Measurements from ENCODE around the gene SRC. TPM values are rescaled to one million over a fixed set of nuclear protein-coding genes. Genes with fewer than 3 reads are reported as not detected.

Gene SRC
- total RNA-seq, 2 donors from 2014 or later, result 25.9 to 35.3 TPM

DNA sequence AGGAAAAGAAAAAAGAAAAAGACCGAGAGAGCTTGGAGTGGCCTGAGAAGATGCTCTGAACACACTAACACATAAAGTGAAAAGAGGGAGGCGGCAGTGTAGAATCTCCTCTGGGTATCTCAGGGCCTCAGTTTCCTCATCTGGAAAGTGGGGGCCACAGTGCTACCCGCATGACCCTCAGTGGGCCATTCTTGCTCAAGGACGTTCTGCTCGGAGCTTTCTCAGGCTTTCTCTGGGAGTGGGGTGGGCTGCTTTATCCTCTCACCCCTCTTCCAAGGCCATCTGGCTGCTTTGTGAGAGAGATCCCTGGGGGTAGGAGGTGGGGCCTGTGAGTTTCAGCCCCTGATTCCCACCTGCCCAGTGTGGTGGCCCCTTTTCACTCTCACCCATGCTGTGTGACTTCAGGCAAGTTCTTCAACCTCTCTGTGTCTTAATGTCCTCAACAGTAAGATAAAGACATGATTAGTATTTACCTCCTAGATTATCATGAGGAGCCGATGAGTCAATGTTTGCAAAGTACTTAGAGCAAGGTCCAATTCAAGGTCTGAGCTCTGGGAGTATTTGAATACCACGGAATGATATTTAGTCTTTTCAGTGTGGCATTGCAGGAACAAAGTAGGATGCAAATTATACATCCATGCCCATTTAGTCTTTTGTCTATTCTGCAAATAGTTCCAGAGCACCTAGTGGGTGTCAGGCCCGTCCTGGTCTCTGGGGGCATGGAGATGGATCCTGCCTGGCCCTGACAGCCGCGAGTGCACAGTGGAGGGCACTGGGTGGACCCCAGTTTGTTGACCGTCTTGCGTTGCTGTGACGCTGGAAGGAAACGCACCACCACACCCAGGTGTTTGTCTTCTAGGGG lies 34.3 kb downstream of the SRC start:
- intact Hi-C loops (cut with DNase I), result loop anchor here (5.0 kb wide), 1 partner anchor 33 kb away; the partner anchor contains the start of gene SRC
- Histone ChIP-seq H3K27me3 (no peaks in the 10 kb centered on the region), H3K9me3 (no peaks in the 10 kb centered on the region), H3K27ac (no peak overlapping the region), H3K4me1 (peaks cover 36% of the 10 kb centered on the region), H3K4me3 (no peak overlapping the region), H3K36me3 (replicated peaks in 1 of 2; ENCODE audit: insufficient read depth in 1 of 2, low read depth in 2 of 2) (no peaks in the 10 kb centered on the region)
- ATAC-seq (peak; percentile 63), DNase-seq (peak in 1 of 4 donors; percentile 8)
- TF ChIP-seq, protein P1, sequence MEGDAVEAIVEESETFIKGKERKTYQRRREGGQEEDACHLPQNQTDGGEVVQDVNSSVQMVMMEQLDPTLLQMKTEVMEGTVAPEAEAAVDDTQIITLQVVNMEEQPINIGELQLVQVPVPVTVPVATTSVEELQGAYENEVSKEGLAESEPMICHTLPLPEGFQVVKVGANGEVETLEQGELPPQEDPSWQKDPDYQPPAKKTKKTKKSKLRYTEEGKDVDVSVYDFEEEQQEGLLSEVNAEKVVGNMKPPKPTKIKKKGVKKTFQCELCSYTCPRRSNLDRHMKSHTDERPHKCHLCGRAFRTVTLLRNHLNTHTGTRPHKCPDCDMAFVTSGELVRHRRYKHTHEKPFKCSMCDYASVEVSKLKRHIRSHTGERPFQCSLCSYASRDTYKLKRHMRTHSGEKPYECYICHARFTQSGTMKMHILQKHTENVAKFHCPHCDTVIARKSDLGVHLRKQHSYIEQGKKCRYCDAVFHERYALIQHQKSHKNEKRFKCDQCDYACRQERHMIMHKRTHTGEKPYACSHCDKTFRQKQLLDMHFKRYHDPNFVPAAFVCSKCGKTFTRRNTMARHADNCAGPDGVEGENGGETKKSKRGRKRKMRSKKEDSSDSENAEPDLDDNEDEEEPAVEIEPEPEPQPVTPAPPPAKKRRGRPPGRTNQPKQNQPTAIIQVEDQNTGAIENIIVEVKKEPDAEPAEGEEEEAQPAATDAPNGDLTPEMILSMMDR (IDR thresholded peaks at IDR 0.05), result no peak
- TF ChIP-seq POLR2A (IDR thresholded peaks at IDR 0.05), result no peak
- WGBS, 2 donors, result 64 to 65% methylated on average over 14 of the region's 14 CpGs

DNA sequence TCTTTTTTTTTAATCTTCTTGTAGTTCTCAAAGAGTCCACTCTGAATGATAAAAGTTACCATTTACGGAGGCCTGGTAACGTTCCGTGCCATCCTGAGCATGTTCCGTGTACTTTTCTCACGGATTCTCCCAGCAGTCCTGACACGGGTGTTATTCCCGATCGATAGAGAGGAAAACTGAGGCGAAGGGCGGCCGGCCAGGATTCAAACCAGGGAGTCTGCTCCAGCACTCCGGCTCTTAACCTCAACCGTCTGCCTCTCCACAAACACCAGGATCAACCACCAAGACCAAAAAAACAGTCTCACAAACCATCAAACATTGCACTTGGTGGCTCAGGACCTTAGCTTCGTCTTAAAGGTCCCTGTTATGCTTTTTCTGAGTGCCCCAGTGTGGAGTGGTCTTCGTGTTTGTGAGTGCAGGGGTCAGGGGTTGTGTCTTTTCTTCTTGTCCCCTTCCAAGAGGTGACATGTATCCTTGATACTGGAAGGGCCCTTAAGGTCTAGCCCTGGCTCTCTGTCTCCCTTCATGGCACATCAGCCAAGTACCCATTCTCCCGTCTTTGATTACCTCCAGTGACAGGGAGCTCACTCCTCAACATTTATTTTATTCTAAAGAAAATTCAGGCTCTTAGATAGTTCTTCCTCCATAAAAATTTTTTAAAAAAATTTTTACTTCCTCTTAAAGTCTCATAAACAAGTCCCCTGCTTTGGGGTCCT lies 35.1 kb downstream of the SRC start:
- Histone ChIP-seq H3K27me3 (no peaks in the 10 kb centered on the region), H3K27ac (no peak overlapping the region), H3K9me3 (no peaks in the 10 kb centered on the region), H3K4me1 (peaks cover 36% of the 10 kb centered on the region), H3K4me3 (no peak overlapping the region), H3K36me3 (replicated peaks in 1 of 2; ENCODE audit: insufficient read depth in 1 of 2, low read depth in 2 of 2) (peaks cover 2% of the 10 kb centered on the region in 2 donors)
- intact Hi-C loops (cut with DNase I), result loop anchor here (5.0 kb wide), 1 partner anchor 34 kb away; the partner anchor contains the start of gene SRC
- 86 to 89% methylated on average over 16 of the region's 16 CpGs for WGBS, 2 donors
- TF ChIP-seq, protein P1 (IDR thresholded peaks at IDR 0.05), result no peak
- TF ChIP-seq POLR2A (IDR thresholded peaks at IDR 0.05), result no peak
- ATAC-seq, result no peak
- DNase-seq, result peak in 1 of 4 donors; percentile 3

DNA sequence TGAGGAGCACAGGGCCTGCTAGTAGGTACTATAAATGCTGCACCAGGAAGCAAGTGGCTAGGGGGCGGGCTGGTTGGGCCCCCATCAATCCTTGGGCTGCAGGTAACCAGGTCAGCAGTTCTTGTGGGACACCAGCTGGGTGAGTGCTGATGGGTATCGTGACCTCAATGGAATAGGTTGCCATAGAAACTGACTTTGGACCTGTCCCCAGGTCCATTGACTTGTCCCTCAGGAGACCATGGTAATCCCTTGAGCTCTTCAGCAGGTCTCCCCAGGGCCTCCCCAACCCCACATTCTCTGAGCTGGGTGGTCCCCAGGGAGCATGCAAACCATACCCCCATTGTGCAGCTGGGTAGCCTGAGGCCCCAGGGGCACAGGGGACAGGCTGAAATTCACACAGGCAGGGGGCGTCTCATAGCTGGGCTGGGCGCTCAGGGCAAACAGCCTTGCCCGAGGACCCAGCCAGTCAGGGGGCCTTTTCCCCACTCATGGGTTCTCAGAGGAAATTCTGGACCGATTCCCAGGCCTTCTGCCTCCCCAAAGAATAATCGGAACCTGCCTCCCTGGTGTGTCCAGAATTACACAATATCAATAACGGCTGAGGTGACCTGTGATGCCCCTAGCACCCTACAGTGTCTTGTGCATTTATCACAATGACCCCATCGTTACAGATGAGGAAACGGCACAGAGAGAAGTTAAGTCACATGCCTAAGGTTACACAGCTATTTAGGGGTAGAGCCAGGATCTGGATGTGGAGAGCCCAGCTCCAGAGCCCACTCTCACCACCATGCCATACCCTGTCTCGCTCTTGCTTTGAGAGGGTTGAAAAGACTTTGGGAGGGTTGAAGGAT lies 35.9 kb downstream of the SRC start:
- ATAC-seq (no peak), DNase-seq (peak in 1 of 4 donors; percentile 8)
- Histone ChIP-seq H3K36me3 (replicated peaks in 1 of 2; ENCODE audit: insufficient read depth in 1 of 2, low read depth in 2 of 2) (peaks cover 2 to 4% of the 10 kb centered on the region in 2 donors), H3K9me3 (no peaks in the 10 kb centered on the region), H3K27me3 (no peaks in the 10 kb centered on the region), H3K4me3 (no peak overlapping the region), H3K4me1 (peaks cover 36% of the 10 kb centered on the region), H3K27ac (no peak overlapping the region)
- WGBS, 2 donors, result 74 to 80% methylated on average over 3 to 11 of the region's 11 CpGs
- TF ChIP-seq POLR2A (IDR thresholded peaks at IDR 0.05), result no peak
- TF ChIP-seq, protein P1 (IDR thresholded peaks at IDR 0.05), result no peak
- intact Hi-C loops (cut with DNase I), result loop anchor here (5.0 kb wide), 1 partner anchor 35 kb away; the partner anchor contains the start of gene SRC

DNA sequence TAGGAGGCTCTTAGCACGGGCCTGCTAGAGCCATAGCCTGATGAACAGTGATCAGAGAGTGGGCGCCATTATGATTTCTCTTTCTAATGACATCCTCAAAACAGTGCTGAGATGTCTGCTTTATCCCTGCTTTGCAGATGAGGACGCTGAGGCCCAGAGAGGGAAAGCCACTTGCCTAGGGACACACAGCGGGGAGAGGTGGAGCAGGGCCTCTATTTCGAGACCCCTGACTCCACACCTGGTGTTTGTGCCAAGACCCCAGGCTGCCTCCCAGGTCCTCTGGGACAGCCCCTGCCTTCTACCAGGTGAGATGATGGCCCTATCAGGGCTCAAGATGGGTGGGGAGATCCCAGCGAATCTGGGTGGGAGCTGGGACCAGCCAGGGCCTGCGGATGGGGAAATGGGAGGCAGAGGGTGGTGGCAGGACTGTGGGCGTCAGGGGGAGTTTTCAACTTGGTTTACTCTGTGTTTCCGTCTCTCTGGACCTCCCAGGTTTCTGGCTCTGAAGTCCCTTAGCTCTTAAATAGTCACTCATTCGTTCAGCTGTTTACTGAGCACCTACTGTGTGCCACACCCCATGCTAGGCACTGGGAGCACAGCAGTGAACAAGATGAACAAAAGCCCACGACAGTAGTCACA lies 36.7 kb downstream of the SRC start:
- Histone ChIP-seq H3K4me3 (no peak overlapping the region), H3K27me3 (no peaks in the 10 kb centered on the region), H3K9me3 (no peaks in the 10 kb centered on the region), H3K36me3 (replicated peaks in 1 of 2; ENCODE audit: insufficient read depth in 1 of 2, low read depth in 2 of 2) (peaks cover 4 to 8% of the 10 kb centered on the region in 2 donors), H3K4me1 (peaks cover 36% of the 10 kb centered on the region), H3K27ac (no peak overlapping the region)
- intact Hi-C loops (cut with DNase I), result loop anchor here (5.0 kb wide), 1 partner anchor 35 kb away; the partner anchor contains the start of gene SRC
- ATAC-seq, result no peak
- TF ChIP-seq POLR2A (IDR thresholded peaks at IDR 0.05), result no peak
- TF ChIP-seq, protein P1 (IDR thresholded peaks at IDR 0.05), result no peak
- DNase-seq, result peak in 1 of 4 donors; percentile 4
- 85 to 91% methylated on average over 9 to 11 of the region's 11 CpGs for WGBS, 2 donors

All from body of pancreas (tissue), 4 donors.